Osteocyte (in vitro differentiated cells): Measurements from ENCODE around the gene SATB2. TPM values are rescaled to one million over a fixed set of nuclear protein-coding genes. Genes with fewer than 3 reads are reported as not detected.

Source experiments
- DNase-seq: peaks from one replicate; pipeline ENCODE4 v3.0.0; 2021; ENCODE audit warnings: mixed read lengths; ENCODE audit not compliant: unreplicated experiment; ENCODE audit errors: extremely low spot score
- H3K27ac Mint-ChIP-seq: one replicate; pipeline ENCODE4 v1.8.0; 2021; ENCODE audit warnings: mild to moderate bottlenecking, mixed read lengths; ENCODE audit not compliant: unreplicated experiment
- H3K27me3 Mint-ChIP-seq: one replicate; pipeline ENCODE4 v1.8.0; 2021; ENCODE audit warnings: mixed read lengths; ENCODE audit not compliant: unreplicated experiment
- H3K36me3 Mint-ChIP-seq: one replicate; pipeline ENCODE4 v1.8.0; 2021; ENCODE audit warnings: mixed read lengths; ENCODE audit not compliant: unreplicated experiment
- H3K4me1 Mint-ChIP-seq: one replicate; pipeline ENCODE4 v1.8.0; 2021; ENCODE audit warnings: mixed read lengths; ENCODE audit not compliant: unreplicated experiment
- H3K4me3 Mint-ChIP-seq: one replicate; pipeline ENCODE4 v1.8.0; 2021; ENCODE audit warnings: mild to moderate bottlenecking, moderate library complexity, mixed read lengths; ENCODE audit not compliant: unreplicated experiment
- H3K9me3 Mint-ChIP-seq: one replicate; pipeline ENCODE4 v1.8.0; 2021; ENCODE audit warnings: mixed read lengths; ENCODE audit not compliant: unreplicated experiment
- CTCF ChIP-seq: fragments of 200-600 bp; sonication (generic); IDR thresholded peaks from 2 replicates; pipeline ENCODE4 v1.5.0; 2021; ENCODE audit warnings: antibody characterized with exemption, mild to moderate bottlenecking, moderate library complexity
- total RNA-seq: library from RNA; stranded (reverse); gene quantifications from 2 replicates; pipeline ENCODE4 v1.2.1, GENCODE V29; 2021

SATB2 gene
- total RNA-seq, 1 donor from 2014 or later: 11.6 TPM

DNA sequence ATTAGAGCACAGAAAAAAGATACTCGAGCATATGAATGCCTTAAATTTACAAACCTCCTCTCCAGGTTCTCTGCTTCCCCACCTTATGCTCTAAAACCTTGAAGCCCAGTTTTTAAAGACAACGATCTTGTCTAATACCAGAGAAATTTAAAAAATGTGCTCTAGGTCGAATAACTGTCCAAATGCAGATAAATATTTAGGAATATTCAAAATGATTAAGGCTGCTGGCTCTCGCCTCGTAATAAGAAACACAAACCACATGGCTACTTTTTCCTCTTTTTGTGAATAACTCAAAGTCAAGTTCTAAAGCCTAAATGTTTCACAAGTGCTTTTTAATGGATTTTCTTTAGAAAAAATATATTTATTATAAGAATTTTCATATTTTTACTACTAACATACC is 101.3 kb downstream of the SATB2 start:
- no peak for DNase-seq
- Mint-ChIP-seq H3K4me1 (no peaks in the 10 kb centered on the region), H3K27ac (no peak overlapping the region), H3K27me3 (no peaks in the 10 kb centered on the region), H3K4me3 (no peak overlapping the region), H3K9me3 (no peaks in the 10 kb centered on the region), H3K36me3 (no peaks in the 10 kb centered on the region)
- no peak for TF ChIP-seq CTCF

GRCh38 chr2:199348871-199349270 is 108.9 kb downstream of the SATB2 start:
- no peak for DNase-seq
- H3K36me3 Mint-ChIP-seq: peaks cover 3% of the 10 kb centered on the region
- TF ChIP-seq CTCF: no peak
- H3K27me3 Mint-ChIP-seq: no peaks in the 10 kb centered on the region
- no peaks in the 10 kb centered on the region for H3K9me3 Mint-ChIP-seq
- H3K27ac Mint-ChIP-seq: no peak overlapping the region
- no peak overlapping the region for H3K4me3 Mint-ChIP-seq
- no peaks in the 10 kb centered on the region for H3K4me1 Mint-ChIP-seq

DNA sequence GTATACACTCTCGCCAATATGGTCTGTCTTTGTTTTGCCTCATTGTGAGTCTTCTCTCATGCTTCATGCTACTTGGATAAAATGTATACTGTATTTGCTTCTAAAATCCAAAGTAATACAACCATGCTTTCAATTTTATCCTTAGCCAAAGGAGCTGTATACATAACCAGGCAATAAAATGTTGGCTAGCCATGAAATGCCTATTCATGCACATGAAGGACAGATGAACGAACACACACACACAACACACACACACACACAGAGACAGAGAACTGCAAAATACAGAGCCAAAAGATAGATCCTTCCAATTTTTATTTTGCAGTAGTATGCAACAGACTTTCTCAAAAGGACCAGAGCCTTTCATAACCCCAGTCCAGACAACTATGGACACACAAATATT is 113.7 kb downstream of the SATB2 start:
- peaks cover 3% of the 10 kb centered on the region for H3K36me3 Mint-ChIP-seq
- DNase-seq: no peak
- no peak overlapping the region for H3K4me3 Mint-ChIP-seq
- no peaks in the 10 kb centered on the region for H3K9me3 Mint-ChIP-seq
- TF ChIP-seq CTCF: no peak
- H3K27ac Mint-ChIP-seq: no peak overlapping the region
- no peaks in the 10 kb centered on the region for H3K27me3 Mint-ChIP-seq
- no peaks in the 10 kb centered on the region for H3K4me1 Mint-ChIP-seq

DNA sequence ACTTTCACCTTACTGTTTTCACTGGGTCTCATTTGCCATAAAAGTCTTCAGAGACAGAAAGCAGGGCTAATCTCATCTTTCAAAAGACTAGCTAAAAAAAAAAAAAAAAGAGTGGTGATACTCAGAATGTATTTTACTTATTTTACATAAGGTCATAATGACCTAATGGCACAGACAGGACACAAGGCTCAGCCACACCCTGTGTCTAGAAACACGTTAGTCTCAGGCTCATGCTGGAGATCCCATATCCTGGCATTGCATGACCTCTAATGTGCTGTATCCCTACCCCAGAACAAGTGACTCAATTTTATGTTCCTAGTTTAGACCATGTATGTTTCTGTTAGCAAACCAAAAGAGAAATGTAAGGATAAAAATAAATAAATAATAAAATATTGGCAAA is 115.4 kb downstream of the SATB2 start:
- Mint-ChIP-seq H3K36me3 (peaks cover 3% of the 10 kb centered on the region), H3K9me3 (no peaks in the 10 kb centered on the region), H3K27me3 (no peaks in the 10 kb centered on the region), H3K4me3 (no peak overlapping the region), H3K27ac (no peak overlapping the region), H3K4me1 (no peaks in the 10 kb centered on the region)
- no peak for DNase-seq
- no peak for TF ChIP-seq CTCF

GRCh38 chr2:199341123-199341522 is 116.6 kb downstream of the SATB2 start:
- TF ChIP-seq CTCF: no peak
- Mint-ChIP-seq H3K27me3 (no peaks in the 10 kb centered on the region), H3K27ac (no peak overlapping the region), H3K9me3 (no peaks in the 10 kb centered on the region), H3K36me3 (peaks cover 3% of the 10 kb centered on the region), H3K4me3 (no peak overlapping the region), H3K4me1 (no peaks in the 10 kb centered on the region)
- DNase-seq: no peak
